Activated CD4-positive, alpha-beta T cell treated with anti-CD3 and anti-CD28 coated beads for 24 hours (primary cell): ENCODE results near the gene KCNE1.
"Not testable (repeated sequence)": the region's sequence is repeated elsewhere in the genome, so short reads cannot be mapped to it uniquely, and the experiment has no call there.

Experiments used
- DNase-seq, 2 donors: peaks; one replicate each; pipeline ENCODE4 v3.0.0-alpha.2; 2020; ENCODE audit warnings: low read depth in 2 of 2

The KCNE1 gene

DNA sequence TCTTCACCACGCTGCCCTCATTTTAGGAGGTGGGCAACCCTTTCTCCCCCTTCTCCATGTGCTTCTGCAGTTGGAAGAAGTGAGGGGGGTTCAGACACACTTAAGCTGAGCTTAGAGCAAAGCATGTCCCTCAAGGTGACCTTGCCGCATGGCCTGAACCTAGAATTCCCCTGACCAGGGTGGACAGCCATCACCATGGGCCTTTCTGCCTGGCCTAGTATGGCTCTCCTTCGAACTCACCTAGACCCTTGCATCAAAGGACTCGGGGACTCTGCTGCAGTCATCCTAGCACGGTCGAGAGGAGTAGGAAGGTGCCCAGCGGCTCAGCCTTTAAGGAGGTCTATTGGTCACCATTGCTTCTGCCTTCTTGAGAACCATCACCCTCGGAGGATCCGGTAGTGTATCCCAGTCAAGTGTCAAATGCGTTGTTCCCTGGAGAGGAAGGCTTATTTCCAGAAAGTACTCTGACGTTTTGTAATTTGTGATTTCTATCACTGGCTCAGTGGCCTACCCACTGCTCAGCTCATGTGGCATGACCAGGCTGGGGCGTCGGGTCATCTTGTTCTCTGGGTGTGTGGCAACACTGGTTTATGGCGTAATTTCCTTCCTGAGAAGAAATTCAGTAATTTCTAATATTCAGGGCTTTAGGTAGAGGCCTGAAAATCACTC is at the start of gene KCNE1:
Gene KCNE1, minus strand, starts transcription at position 424 of the 669 bp plus-strand sequence. CDS start 62,576 bp downstream, outside the sequence.
- no peak for DNase-seq

DNA sequence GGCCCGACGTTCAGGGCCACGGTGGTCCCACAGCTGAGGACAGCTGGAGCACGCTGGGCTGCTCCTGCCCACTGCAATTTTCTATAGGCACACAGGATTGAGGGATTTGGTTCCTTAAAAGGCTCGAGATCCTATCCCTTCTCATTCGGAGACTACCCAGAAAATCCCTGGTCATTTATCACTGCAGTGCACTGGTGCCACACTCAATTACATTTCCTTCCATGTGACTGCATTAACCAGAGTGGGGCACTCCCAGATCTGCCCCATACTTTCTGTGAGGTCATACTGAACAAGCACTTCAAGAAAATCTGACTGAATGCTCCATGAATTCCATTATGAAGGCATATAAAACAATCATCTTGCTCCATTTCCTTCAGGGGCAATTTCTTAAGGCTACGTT is 49.8 kb upstream of the KCNE1 start:
- no peak for DNase-seq

DNA sequence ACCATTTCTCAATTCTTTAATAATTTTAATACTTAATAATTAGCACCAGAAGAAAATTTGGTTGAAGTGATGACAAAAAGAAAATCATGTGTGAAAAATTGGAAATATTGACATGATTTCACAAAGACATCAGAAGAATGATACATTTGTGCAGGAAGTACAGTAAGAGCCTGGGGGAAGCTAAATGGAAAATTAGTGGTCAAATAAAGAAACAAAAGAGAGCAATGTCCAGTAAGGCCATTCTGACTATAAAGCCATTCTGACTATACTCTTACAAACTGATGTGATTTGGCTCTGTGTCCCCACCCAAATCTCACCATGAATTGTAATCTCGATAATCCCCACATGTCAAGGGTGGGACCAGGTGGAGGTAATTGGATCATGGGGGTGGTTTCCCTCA is 48.6 kb upstream of the KCNE1 start:
- DNase-seq, result no peak

DNA sequence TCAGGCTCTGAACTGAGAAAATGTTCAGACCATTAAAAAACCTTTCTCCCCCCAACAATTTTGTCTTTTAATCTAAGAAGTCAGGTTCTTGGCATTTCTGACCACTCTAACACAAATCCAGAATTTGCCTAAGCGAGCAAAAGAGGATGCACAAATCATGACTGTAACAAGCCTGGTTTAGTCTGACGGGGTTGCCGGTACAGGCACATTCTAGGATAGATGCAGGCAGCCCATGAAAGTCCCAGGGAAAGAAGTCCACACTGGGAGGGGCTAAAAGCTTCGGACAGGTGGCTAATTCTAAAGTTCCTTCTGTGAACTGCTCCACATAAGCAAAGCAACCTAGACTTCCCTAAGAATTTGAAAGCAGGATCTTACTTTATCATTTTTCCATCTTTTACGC is 48.0 kb upstream of the KCNE1 start:
- no peak for DNase-seq

DNA sequence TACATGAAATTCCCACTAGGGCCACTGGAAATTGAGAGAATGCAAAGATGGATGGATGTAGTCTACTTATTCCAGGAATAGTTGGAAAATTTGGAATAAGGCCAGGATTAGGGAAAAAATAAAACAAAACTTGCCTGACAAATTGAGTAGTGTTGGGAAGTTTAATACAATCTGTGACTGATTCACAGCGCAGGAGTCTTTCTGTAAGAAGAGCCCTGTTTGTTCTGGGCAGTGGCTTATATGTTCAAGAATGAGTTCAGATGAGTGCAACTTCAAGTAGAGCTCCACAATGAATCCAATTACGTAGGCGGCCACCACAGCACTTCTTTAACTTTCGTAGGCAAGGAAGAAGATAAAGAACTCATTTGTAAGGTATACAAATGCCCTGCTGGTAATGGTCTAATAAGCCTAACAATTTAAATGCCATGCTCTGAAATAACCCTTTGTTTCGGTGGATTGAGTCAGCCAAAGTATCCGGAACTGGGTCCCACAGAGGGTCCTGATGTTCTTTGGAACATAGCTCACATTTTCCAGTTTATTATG is 47.1 kb upstream of the KCNE1 start:
- no peak for DNase-seq

DNA sequence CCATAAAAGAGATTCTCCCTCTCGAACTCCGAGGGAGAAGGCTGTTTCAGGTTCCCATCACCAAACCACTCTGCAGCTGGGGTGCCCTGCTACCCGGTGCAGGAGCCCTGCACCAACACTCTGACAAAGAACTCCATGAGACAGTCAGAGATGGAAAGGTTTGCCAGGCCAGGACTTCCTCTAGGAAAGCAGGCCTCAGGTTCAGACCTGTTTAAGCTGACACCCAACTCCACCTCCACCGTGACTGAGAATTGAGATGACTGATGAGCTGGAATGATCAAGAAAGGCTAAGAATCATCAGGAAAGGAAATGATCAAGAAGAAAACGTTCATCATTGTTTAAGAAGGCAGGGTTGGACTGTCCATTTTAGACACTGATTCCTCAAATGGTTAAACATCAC is 46.2 kb upstream of the KCNE1 start:
- no peak for DNase-seq

DNA sequence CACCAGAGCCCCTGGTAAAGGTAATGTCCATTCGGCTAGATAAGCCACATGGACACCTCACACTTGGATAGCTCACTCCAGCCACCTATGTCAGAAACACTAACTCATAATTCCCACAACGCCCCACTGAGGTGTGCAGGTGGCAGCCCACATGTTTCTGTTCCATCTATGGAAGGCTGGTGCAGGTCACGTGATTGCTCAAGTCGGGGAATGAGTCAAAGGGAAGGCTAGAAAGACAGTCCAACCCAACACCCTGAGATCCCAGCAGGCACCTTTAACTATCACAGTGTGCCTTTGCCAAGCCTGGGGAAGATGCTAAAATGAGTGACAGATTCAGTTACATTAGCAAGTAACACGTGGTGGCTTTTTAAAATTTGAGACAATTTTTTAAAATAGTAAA is 45.3 kb upstream of the KCNE1 start:
- no peak for DNase-seq

DNA sequence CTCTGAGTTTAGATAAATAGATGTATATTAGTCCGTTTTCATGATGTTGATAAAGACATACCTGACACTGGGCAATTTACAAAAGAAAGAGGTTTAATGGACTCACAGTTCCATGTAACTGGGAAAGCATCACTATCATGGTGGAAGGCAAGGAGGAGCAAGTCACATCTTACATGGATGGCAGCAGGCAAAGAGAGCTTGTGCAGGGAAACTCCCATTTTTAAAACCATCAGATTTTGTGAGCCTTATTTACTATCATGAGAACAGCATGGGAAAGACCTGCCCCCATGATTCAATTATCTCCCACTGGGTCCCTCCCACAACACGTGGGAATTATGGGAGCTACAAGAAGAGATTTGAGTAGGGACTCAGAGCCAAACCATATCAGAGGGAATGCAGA is 42.7 kb upstream of the KCNE1 start:
- not testable (repeated sequence) for DNase-seq

DNA sequence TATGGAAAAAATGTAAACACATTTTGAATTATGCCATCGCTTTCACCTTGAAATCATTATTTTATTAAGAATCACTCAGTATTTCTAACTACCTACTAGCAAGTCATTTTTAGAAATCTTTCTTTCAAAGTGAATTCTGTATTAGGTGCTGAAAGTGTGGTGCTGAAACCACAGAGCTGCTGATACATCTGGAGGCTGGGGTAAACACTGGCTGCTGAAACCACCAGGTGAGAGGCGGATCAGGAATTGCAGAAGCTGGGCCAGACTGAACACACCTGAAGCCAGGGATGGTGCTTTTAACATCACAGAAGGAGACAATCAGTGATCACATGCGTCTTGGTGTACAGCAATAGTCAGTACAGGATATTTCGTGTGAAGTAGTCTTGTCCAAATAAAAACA is 42.2 kb upstream of the KCNE1 start:
- no peak for DNase-seq

DNA sequence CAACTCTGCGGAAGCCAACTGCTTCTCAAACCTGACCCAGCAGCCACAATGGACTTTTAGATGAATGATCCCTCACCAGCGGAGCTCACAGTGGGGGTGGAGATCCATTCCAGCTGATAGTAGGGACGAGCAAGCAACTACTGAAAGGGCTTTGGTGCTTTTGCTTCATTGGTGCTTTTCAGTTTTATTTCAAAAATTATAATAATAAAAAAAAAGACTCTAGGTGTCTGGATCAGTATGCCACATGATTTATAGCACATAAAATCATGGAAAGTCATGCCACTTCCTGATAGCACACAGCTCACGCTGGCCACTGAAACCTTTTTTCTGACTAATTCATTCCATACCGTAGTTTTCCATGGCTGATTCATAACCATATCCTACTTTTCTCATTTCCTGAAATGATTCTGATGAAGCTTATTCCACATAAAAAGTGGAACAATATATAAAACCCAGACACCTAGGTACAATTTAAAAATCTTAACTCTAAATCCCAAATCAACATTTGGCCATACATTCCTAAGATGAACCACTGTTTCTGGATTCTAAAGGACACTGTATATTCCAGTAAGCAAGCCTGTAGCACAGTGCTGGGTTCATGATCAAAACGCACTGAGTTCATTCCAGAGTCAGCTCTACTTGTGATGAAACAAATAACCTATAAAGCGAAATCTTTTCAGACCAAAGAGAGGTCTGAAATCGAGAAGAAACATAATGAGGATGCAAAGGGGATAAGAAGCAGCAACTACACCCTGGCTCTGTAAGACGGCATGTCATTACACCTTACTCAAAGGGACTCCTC is 41.3 kb upstream of the KCNE1 start:
- no peak for DNase-seq

DNA sequence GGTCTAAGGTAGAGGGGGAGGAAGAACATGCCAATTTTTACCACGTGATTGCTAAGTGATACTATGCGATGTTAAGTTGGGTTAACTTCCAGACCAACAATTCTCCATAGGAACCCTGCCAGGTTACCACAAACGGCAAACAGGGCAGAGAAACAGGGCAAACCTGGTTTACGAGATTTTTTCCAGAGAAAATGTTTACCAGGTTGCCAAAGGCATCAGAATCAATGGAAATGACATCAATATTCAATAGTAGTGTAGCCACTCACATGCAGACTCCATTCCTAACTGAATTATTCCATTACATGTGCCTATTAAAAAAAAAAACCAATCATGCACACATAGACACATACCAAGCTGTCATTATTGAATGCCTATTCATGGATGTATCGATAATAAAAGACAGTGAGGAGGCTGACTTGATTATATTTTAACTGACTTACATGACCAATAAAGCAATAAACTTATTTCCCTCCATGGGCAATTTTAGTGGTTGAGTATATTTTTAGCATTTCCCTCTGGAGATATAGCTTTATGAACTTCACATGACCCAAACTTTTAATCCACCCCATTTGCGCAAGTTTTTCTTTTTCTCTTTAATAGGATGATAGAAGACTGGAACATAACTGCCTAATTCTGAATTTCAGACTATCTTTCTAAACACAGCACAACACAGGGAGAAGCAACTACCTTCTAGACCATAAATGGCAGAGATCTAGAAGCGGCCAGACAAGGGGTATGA is 40.5 kb upstream of the KCNE1 start:
- no peak for DNase-seq

DNA sequence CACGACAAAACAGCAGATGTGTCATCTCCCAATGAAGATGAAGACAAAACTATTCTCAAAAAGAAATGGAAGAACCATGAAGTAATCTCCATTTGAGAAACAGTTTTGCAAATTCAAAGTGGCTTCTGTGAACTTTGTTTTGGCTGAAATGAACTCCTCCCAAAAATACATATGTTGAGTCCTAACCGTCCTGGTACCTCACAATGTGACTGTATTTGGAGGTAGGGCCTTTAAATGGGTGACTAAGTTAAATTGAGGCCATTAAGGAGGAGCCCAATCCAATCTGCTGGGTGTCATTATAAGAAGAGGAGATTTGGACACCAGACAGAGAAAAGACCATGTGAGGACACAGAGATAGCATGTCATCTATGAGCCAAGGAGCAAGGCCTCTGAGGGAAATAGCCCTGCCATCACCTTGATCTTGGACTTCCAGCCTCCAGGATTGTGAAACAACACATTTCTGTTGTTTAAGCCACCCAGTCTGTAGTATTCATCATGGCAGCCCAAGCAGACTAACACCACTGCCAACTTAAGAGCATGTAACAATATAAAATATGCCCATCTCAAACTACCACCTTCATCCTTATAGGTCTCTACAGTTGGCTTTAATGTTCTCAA is 38.3 kb upstream of the KCNE1 start:
- DNase-seq, result no peak

DNA sequence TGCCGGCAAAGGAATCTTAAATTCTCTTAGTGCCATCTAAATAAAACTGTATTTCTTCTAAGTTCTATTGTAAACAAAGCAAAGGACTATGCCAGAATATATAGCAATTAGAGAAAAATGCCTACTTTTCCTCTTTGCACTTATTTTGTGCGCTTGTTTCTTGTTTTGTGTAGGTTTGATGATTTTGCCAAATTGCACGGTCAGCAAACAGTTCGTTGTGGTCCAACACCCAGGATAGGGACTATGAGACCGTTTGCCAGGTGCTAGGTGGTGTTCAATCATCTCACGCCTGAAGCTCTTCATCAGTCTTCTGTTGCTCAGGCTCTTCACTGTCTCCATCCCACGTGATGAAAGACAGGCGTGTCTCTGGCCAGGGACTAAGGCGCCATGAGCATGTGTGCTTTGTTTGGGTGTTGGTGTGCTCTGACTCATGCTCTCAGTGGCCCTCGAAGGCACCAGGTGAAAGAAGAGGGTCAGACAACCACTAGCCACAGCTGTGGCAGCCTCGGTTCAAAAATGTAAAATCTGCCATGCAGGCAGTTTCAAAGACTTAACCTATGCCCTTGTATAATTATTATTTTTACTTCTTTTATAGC is 36.9 kb upstream of the KCNE1 start:
- DNase-seq, result no peak

DNA sequence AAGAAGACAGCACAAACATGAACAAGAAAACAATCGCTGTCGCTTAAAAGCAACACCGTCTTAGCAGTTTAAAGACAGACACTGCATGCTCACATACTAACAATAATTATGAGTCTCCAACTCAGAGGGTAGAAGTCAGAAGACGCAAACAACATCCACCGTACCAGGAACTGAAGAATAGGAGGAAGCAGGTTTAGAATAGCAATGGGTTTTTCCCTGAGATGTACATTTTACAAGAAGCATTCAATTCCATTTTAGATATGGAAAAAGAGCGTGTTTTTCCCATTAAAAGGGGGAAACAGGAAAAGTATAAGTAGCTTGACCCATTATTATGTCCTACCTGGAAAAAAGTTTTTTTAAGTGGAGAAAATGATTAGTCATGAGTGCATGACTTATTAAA is 34.5 kb upstream of the KCNE1 start:
- DNase-seq, result no peak

DNA sequence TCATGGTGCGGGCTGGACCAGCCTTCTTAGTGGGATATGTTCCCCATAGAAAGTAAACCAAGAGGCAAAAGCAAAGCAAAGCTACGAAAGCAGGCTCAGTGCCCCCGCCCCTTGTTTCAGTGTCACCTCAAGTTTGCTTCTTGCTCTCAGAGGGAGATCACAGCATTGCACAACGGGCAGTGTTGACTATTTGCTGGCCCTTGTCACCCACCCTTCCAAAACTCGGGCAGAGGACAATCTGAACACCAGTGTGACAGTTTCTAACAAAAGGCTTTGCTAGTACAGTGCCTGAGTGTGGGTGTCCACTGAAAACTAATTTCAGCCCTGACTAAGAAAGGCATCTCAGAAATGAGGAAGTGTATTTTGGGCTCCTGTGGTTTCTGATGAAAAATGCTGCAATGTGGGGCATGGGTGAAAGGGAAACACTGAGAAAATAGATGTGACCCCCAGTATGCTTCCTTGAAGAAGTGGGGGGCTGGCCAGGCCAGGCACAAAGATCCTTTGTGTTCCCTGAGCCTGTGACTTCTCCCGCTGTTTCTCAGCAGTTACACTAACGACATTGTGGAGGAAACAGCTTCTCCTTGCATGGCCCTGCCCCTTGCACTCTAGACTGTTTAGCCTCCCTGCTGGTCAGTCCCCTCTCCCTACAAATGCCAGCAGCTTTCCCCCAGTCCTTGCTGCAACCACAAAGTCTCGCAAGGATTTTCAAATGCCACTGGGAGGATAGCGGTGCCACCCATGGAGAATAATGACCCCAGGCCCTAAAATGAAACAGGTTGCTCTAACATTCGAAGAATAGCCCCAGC is 33.3 kb upstream of the KCNE1 start:
- no peak for DNase-seq

DNA sequence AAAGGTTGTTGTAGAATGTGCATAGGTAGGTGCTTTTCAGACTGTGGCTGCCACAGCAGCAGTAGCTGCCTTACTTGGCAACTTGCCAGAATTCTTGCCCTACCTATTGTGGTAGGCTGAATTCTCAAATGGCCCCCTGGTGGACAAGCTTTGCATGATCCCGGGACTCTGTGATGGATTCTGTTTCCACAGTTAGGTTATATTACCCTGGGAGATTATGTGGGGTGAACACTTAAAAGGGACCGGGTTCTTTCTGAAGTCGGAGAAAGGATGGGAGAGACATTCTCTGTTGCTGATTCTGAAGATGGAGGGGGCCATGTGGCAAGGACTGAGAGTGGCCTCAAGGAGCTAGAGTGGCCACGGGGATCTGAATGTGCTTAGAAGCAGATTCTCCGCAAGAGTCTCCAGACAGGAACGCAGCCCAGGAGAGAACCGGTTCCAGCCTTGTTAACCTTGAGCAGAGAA is 32.1 kb upstream of the KCNE1 start:
- peak; percentile 9 to 26 for DNase-seq

DNA sequence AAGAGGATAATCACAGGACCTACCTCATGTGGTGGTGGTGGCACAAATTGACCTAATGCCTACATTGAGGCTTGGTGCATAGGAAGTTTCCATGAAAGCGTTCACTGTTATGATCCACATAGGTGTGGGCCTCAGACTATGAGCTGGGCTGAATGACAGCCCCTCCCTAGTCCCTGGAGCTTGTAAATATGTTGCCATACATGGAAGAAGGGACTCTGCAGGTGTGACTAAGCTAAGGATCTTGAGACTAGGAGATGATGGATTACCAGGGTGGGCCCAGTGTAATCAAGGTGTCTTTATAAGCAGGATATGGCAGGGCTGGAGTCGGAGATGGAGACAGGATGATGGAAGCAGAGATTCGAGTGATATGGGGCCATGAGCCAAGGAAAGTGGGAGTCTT is 31.0 kb upstream of the KCNE1 start:
- DNase-seq, result no peak

DNA sequence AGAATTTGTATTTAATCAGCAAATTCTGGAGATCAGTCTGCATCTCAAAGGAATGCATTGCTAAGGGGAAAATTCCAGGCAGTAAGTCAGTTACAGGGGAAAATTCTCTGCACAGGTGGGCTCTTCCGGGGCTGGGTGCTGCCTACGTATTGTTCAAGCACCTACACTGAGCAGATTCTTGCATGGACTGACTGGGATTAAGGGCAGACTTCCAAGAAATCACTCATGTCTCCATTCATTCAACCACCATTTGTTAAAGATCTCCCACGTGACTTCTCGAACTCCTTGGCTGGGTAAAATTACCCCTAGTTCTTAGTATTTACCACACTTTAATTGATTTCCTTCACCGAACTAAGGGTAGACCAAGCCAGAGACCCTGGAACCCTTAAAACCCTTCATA is 28.2 kb upstream of the KCNE1 start:
- no peak for DNase-seq

DNA sequence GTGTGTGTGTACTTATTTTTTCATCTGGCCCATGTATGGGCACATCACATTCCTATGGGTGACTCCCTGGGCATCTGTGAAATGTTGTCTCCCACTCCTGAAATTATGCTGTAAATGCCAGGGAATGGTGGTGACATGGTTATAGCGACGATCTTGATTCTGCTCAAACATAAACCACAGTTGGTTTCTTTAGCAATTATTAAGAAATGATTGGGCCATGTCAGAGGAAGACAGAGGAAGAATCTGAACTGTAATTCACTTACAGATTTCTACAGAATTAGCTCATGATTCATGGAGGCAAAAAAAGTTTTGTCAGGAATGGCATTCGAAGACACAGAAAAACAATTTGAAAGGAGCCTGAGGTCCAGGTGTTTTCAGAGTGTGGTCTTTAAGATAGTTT is 25.8 kb upstream of the KCNE1 start:
- no peak for DNase-seq

DNA sequence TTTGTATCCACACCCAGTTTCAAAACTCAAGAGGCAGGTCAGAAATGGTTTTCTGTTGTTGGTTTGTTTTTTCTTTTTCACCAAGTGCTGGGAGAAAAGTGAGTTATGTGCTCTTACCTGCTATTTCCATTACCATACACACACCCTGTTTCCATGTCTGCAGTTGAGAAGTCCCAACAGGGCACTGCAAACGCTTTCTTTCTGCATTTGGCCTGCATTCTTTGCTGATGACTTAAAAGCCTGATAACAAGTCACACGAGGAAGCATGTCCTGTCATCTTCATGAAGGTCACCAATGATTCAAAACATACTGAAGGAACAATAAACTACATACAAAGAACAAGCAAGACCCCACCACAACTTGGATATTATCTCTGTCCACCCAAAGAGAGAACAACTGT is 24.8 kb upstream of the KCNE1 start:
- no peak for DNase-seq

DNA sequence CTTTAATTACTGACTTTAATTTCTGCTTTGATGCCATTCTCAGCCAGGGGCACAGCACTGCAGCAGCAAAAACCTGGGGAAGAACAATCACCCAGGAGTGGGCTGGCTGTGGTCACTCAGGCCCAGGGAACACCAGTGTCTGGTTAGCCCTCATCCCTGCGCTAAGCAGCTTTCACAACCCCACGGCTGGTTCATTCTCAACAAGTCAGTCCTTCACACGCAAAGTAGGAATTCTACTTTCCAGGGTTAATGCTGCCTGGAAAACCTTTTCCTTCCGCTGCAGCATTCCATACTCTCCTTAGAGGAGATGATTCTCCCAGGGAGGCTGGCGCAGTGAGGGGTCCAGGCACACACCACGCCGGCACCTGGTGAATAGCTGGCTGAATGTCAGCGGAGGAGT is 24.3 kb upstream of the KCNE1 start:
- no peak for DNase-seq
